ENCODE measurements around the gene SMARCC1. TPM values are rescaled to one million over a fixed set of nuclear protein-coding genes. Genes with fewer than 3 reads are reported as not detected.

The SMARCC1 gene
- total RNA-seq, 4 donors from 2014 or later = 28.2 to 51.7 (median 31.2) TPM

DNA sequence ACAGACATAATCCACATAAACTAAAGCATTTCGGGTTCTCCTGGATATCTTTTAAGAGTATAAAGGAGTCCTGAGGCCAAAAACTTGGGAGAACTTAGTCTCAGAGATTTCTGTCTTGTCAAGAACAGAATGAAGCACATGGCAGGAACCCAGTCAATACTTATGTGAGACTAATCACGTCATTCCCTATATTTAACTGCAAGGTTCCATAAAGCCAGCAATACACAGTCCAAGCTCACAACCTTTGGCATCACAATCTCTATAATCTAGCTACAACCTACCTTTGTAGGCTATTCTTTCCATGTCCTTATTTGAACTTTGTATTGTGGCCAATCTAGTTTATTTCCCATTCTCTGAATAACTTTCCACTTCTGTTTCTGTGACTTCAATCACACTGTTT, 134.1 kb downstream of the SMARCC1 start:
- DNase-seq = no peak
- no peak for TF ChIP-seq POLR2A (IDR thresholded peaks at IDR 0.05)
- TF ChIP-seq, protein P1, sequence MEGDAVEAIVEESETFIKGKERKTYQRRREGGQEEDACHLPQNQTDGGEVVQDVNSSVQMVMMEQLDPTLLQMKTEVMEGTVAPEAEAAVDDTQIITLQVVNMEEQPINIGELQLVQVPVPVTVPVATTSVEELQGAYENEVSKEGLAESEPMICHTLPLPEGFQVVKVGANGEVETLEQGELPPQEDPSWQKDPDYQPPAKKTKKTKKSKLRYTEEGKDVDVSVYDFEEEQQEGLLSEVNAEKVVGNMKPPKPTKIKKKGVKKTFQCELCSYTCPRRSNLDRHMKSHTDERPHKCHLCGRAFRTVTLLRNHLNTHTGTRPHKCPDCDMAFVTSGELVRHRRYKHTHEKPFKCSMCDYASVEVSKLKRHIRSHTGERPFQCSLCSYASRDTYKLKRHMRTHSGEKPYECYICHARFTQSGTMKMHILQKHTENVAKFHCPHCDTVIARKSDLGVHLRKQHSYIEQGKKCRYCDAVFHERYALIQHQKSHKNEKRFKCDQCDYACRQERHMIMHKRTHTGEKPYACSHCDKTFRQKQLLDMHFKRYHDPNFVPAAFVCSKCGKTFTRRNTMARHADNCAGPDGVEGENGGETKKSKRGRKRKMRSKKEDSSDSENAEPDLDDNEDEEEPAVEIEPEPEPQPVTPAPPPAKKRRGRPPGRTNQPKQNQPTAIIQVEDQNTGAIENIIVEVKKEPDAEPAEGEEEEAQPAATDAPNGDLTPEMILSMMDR (IDR thresholded peaks at IDR 0.05) = no peak
- peaks cover 0 to 20% (median 0%) of the 10 kb centered on the region in 3 donors for H3K4me1 ChIP-seq
- intact Hi-C loops (cut with DNase I) = no loop called here
- no peaks in the 10 kb centered on the region for H3K27me3 ChIP-seq
- H3K27ac ChIP-seq = no peak overlapping the region
- peaks cover 0 to 63% (median 0%) of the 10 kb centered on the region in 3 donors for H3K36me3 ChIP-seq
- H3K4me3 ChIP-seq = no peak overlapping the region
- no peaks in the 10 kb centered on the region for H3K9me3 ChIP-seq
- 90 to 94% methylated on average over 2 of the region's 2 CpGs for WGBS, 2 donors

DNA sequence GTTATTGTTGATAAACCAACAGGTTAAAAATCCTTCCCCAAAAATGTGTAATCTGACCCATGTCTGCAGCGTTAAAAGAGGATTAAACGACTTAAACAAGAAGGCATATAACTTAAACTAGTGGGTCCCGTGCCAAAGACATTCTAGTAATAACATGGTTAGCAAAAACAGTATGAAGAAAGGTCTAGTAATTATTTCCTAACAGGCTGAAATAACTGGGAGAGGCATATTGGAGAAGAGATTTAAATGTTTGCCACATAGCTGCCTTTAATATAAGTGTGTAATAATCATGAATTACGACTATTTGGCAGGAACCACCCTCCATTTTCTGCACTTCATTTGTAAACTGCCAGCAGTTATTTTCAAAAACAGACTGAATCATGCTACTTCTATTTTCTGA, 135.3 kb downstream of the SMARCC1 start:
- intact Hi-C loops (cut with DNase I) = no loop called here

DNA sequence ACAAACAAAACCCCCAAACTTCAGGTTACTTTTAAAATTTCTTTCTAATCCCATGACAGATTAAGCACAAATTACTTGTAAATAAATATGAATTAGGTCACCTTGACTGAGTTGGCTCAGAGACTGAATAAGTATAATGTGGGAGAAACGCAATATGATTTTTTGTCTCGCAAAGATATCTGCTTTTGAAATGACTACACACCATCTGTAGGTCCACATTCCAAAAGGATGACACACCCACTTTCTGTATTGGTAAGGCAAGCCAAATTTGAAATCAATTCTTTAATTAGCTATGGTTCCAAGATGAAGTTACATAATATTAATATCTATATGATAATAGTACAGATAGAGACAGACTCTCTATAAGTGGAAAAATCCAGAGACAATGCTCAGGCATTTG, 136.1 kb downstream of the SMARCC1 start:
- H3K36me3 ChIP-seq = peaks cover 0 to 68% (median 0%) of the 10 kb centered on the region in 3 donors
- TF ChIP-seq, protein P1 (IDR thresholded peaks at IDR 0.05) = no peak
- TF ChIP-seq POLR2A (IDR thresholded peaks at IDR 0.05) = no peak
- no peak overlapping the region for H3K4me3 ChIP-seq
- no peaks in the 10 kb centered on the region for H3K9me3 ChIP-seq
- no peak for DNase-seq
- no peak overlapping the region for H3K27ac ChIP-seq
- intact Hi-C loops (cut with DNase I) = no loop called here
- WGBS, 2 donors = 69 to 79% methylated on average over 2 of the region's 2 CpGs
- H3K27me3 ChIP-seq = no peaks in the 10 kb centered on the region
- H3K4me1 ChIP-seq = peaks cover 0 to 20% (median 0%) of the 10 kb centered on the region in 3 donors

More for the DNA sequence above, 135.3 kb downstream of the SMARCC1 start:
- no peak overlapping the region for H3K27ac ChIP-seq
- peaks cover 0 to 68% (median 0%) of the 10 kb centered on the region in 3 donors for H3K36me3 ChIP-seq
- H3K4me1 ChIP-seq = peaks cover 0 to 20% (median 0%) of the 10 kb centered on the region in 3 donors
- 42 to 57% methylated on average over 4 of the region's 4 CpGs for WGBS, 2 donors
- DNase-seq = no peak
- no peak overlapping the region for H3K4me3 ChIP-seq
- TF ChIP-seq, protein P1 (IDR thresholded peaks at IDR 0.05) = no peak
- no peak for TF ChIP-seq POLR2A (IDR thresholded peaks at IDR 0.05)
- H3K27me3 ChIP-seq = no peaks in the 10 kb centered on the region
- no peaks in the 10 kb centered on the region for H3K9me3 ChIP-seq

DNA sequence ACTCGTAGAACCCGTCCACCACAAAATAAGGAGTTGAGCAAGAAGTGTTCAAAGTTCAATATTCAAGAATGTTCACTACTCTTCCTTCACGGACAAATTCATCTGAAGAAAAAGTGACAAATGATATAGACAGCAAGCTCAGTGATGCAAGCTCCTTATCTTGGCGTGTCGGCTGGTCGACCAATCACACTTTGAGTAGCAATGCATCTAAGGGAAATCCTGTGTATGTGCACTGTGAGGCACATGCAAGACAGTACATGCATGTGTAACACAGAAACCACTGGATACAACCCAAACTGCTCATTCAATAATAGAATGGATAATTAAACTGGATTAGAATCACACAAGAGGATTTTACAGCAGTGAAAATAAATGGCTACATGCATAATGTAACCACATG, 138.6 kb downstream of the SMARCC1 start:
- peaks cover 0 to 20% (median 0%) of the 10 kb centered on the region in 3 donors for H3K4me1 ChIP-seq
- H3K9me3 ChIP-seq = no peaks in the 10 kb centered on the region
- TF ChIP-seq, protein P1 (IDR thresholded peaks at IDR 0.05) = no peak
- TF ChIP-seq POLR2A (IDR thresholded peaks at IDR 0.05) = no peak
- no peak overlapping the region for H3K27ac ChIP-seq
- intact Hi-C loops (cut with DNase I) = no loop called here
- no peak for DNase-seq
- H3K36me3 ChIP-seq = peaks cover 0 to 49% (median 0%) of the 10 kb centered on the region in 3 donors
- H3K27me3 ChIP-seq = no peaks in the 10 kb centered on the region
- no peak overlapping the region for H3K4me3 ChIP-seq
- WGBS, 2 donors = 50 to 61% methylated on average over 6 of the region's 6 CpGs

DNA sequence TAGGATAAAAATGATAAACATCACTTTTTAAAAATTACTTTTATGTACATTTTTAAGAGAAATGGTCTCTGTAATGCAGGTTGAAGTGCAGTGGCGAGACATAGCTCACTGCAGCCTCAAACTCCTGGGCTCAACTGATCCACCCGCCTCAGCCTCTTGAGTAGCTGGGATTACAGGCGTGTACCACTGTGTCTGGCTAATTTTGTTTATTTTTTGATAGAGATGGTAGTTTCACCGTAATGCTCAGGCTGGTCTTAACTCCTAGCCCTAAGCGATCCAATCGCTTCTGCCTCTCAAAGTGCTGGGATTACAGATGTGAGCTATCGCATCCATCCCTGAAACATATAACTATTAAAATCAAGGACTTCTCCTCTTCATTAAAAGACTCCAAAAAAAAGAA, 140.0 kb downstream of the SMARCC1 start:
- Histone ChIP-seq H3K27ac (no peak overlapping the region), H3K36me3 (peaks cover 0 to 61% (median 0%) of the 10 kb centered on the region in 3 donors), H3K9me3 (no peaks in the 10 kb centered on the region), H3K27me3 (no peaks in the 10 kb centered on the region), H3K4me1 (peaks cover 0 to 20% (median 0%) of the 10 kb centered on the region in 3 donors), H3K4me3 (no peak overlapping the region)
- no peak for DNase-seq
- WGBS, 2 donors = 94 to 97% methylated on average over 4 to 7 of the region's 7 CpGs
- intact Hi-C loops (cut with DNase I) = no loop called here
- TF ChIP-seq, protein P1 (IDR thresholded peaks at IDR 0.05) = no peak
- TF ChIP-seq POLR2A (IDR thresholded peaks at IDR 0.05) = no peak

All from esophagus squamous epithelium (tissue), 5 donors.